ENCODE data around the gene TMEM139.

- TF ChIP-seq, protein P1, sequence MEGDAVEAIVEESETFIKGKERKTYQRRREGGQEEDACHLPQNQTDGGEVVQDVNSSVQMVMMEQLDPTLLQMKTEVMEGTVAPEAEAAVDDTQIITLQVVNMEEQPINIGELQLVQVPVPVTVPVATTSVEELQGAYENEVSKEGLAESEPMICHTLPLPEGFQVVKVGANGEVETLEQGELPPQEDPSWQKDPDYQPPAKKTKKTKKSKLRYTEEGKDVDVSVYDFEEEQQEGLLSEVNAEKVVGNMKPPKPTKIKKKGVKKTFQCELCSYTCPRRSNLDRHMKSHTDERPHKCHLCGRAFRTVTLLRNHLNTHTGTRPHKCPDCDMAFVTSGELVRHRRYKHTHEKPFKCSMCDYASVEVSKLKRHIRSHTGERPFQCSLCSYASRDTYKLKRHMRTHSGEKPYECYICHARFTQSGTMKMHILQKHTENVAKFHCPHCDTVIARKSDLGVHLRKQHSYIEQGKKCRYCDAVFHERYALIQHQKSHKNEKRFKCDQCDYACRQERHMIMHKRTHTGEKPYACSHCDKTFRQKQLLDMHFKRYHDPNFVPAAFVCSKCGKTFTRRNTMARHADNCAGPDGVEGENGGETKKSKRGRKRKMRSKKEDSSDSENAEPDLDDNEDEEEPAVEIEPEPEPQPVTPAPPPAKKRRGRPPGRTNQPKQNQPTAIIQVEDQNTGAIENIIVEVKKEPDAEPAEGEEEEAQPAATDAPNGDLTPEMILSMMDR (IDR thresholded peaks at IDR 0.05): no peak
- TF ChIP-seq POLR2A (IDR thresholded peaks at IDR 0.05): no peak
Observed at GRCh38 chr7:143285470-143285778, 666 bp downstream of the TMEM139 start.
